Peyer's patch (tissue), 4 donors: ENCODE measurements around the gene RNASE8. TPM values are rescaled to one million over a fixed set of nuclear protein-coding genes. Genes with fewer than 3 reads are reported as not detected.
A peak's percentile ranks its signal among the peaks of the same experiment; 100 is the strongest.

ENCODE experiments used
- DNase-seq, 3 donors: peaks; one replicate each; pipeline ENCODE4 v3.0.0-alpha.2; 2017 to 2019
- H3K27ac ChIP-seq, 4 donors: fragments of 200-600 bp; sonication (generic); one replicate each; pipeline ENCODE4 v1.5.1; 2016 to 2019
- H3K27me3 ChIP-seq, 2 donors: fragments of 200-600 bp; sonication (generic); one replicate each; pipeline ENCODE4 v1.5.1; 2019
- H3K36me3 ChIP-seq, 3 donors: fragments of 200-600 bp; sonication (generic); one replicate each; pipeline ENCODE4 v1.5.1; 2016 to 2019
- H3K4me1 ChIP-seq, 4 donors: fragments of 200-600 bp; sonication (generic); one replicate each; pipeline ENCODE4 v1.5.1; 2016 to 2019
- H3K4me3 ChIP-seq, 4 donors: fragments of 200-600 bp; sonication (generic); 1 replicate in 3 of 4; 2 replicates in 1 of 4; pipeline ENCODE4 v1.5.1; 2016 to 2019; ENCODE audit warnings: mild to moderate bottlenecking in 1 of 4
- H3K9me3 ChIP-seq, 4 donors: fragments of 200-600 bp; sonication (generic); one replicate each; pipeline ENCODE4 v1.5.1; 2016 to 2019; ENCODE audit warnings: mild to moderate bottlenecking in 1 of 4
- CTCF ChIP-seq, 6 experiments: fragments of 450-650 bp in 4 of 6; fragments of 200-600 bp in 2 of 6; sonication (generic) in 1 of 6; IDR thresholded peaks; one replicate each; pipeline ENCODE4 v1.5.1; 2017 to 2019; ENCODE audit warnings: antibody characterized with exemption in 6 of 6, mild to moderate bottlenecking in 3 of 6, moderate library complexity in 1 of 6
- POLR2A ChIP-seq, 2 donors: fragments of 450-650 bp; IDR thresholded peaks; one replicate each; pipeline ENCODE4 v1.5.1; 2017; ENCODE audit warnings: antibody characterized with exemption in 2 of 2, mild to moderate bottlenecking in 2 of 2, moderate library complexity in 2 of 2
- total RNA-seq, 4 donors: library from RNA; depleted of rRNA; stranded (reverse); fragments of >200 nt; gene quantifications; one replicate each; pipeline ENCODE4 v1.1.0, GENCODE V29; 2016

The RNASE8 gene
- total RNA-seq, 4 donors from 2014 or later: not detected

- TF ChIP-seq CTCF (IDR thresholded peaks at IDR 0.05) (no peak), POLR2A (IDR thresholded peaks at IDR 0.05) (peak in 1 of 2 donors; percentile 21)
- no peaks in the 10 kb centered on the region for H3K36me3 ChIP-seq
- no peak for DNase-seq
- no peaks in the 10 kb centered on the region for H3K27me3 ChIP-seq
- peak overlapping the region in 3 of 4 donors; percentile 77 to 97 (median 96) for H3K27ac ChIP-seq
- peaks cover 0 to 54% (median 12%) of the 10 kb centered on the region in 4 donors for H3K4me1 ChIP-seq
- peaks cover 0 to 4% (median 0%) of the 10 kb centered on the region in 4 donors for H3K9me3 ChIP-seq
- peak overlapping the region in 2 of 4 donors; percentile 60 to 65 for H3K4me3 ChIP-seq
These were observed 44.3 kb downstream of the RNASE8 start for GRCh38 chr14:21101802-21102413.

GRCh38 chr14:21102521-21103410 lies 45.1 kb downstream of the RNASE8 start:
- H3K27ac ChIP-seq: peak overlapping the region; percentile 93 to 97 (median 96)
- H3K4me1 ChIP-seq: peaks cover 0 to 50% (median 12%) of the 10 kb centered on the region in 4 donors
- H3K4me3 ChIP-seq: peak overlapping the region; percentile 60 to 82 (median 66)
- no peak for TF ChIP-seq CTCF (IDR thresholded peaks at IDR 0.05)
- TF ChIP-seq POLR2A (IDR thresholded peaks at IDR 0.05): peak in 1 of 2 donors; percentile 37
- peaks cover 0 to 4% (median 0%) of the 10 kb centered on the region in 4 donors for H3K9me3 ChIP-seq
- no peaks in the 10 kb centered on the region for H3K36me3 ChIP-seq
- no peak for DNase-seq
- H3K27me3 ChIP-seq: no peaks in the 10 kb centered on the region

- H3K4me1 ChIP-seq: peaks cover 0 to 49% (median 12%) of the 10 kb centered on the region in 4 donors
- TF ChIP-seq POLR2A (IDR thresholded peaks at IDR 0.05) (no peak), CTCF (IDR thresholded peaks at IDR 0.05) (no peak)
- H3K36me3 ChIP-seq: no peaks in the 10 kb centered on the region
- H3K27ac ChIP-seq: peak overlapping the region; percentile 93 to 97 (median 96)
- H3K27me3 ChIP-seq: no peaks in the 10 kb centered on the region
- H3K9me3 ChIP-seq: peaks cover 0 to 4% (median 0%) of the 10 kb centered on the region in 4 donors
- DNase-seq: no peak
- H3K4me3 ChIP-seq: peak overlapping the region; percentile 60 to 82 (median 66)
These were observed 45.7 kb downstream of the RNASE8 start for GRCh38 chr14:21103411-21103709.

GRCh38 chr14:21103710-21104447 lies 46.3 kb downstream of the RNASE8 start:
- H3K36me3 ChIP-seq: no peaks in the 10 kb centered on the region
- TF ChIP-seq CTCF (IDR thresholded peaks at IDR 0.05) (peak; percentile 75 to 95 (median 88)), POLR2A (IDR thresholded peaks at IDR 0.05) (peak in 1 of 2 donors; percentile 81)

GRCh38 chr14:21104448-21105060 lies 46.9 kb downstream of the RNASE8 start:
- no peaks in the 10 kb centered on the region for H3K36me3 ChIP-seq
- peak overlapping the region; percentile 93 to 97 (median 96) for H3K27ac ChIP-seq
- TF ChIP-seq POLR2A (IDR thresholded peaks at IDR 0.05) (no peak), CTCF (IDR thresholded peaks at IDR 0.05) (peak; percentile 92 to 99 (median 96))
- H3K9me3 ChIP-seq: peaks cover 0 to 4% (median 0%) of the 10 kb centered on the region in 4 donors
- peak overlapping the region; percentile 60 to 82 (median 66) for H3K4me3 ChIP-seq
- peaks cover 0 to 44% (median 12%) of the 10 kb centered on the region in 4 donors for H3K4me1 ChIP-seq
- H3K27me3 ChIP-seq: no peaks in the 10 kb centered on the region
- DNase-seq: peak; percentile 78 to 90 (median 88)

More at GRCh38 chr14:21103710-21104447, 46.3 kb downstream of the RNASE8 start:
- Histone ChIP-seq H3K4me3 (peak overlapping the region; percentile 60 to 82 (median 66)), H3K4me1 (peaks cover 0 to 49% (median 12%) of the 10 kb centered on the region in 4 donors), H3K27me3 (no peaks in the 10 kb centered on the region), H3K9me3 (peaks cover 0 to 4% (median 0%) of the 10 kb centered on the region in 4 donors), H3K27ac (peak overlapping the region; percentile 93 to 97 (median 96))
- DNase-seq: peak; percentile 97 to 98 (median 97)
